Hematopoietic multipotent progenitor cell treated with erythropoietin and hydrocortisone succinate and interleukin-3 and kit ligand, for 8 days (in vitro differentiated cells): ENCODE measurements around the gene SPATA13.

Experiments
- DNase-seq: peaks from one replicate; pipeline ENCODE4 v3.0.0-alpha.2; 2015

The SPATA13 gene

DNA sequence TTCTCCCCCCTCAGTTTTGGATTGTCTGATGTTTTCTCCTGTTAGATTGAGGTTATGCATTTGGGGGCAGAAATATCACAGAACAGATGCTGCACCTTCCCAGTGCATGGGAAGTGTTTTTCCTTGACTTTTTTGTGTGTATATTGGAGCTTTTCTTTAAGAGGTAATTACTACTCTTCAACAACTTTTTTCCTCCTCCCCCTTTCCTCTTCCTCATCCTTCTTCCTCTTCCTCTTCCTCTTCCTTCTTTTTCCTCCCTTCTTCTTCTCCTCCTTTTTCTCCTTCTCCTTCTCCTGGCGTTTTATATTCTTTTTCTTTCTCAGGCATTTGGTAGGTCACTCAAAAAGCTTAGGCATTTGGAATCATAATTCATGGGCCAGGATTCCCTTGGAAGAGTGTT is 18.1 kb upstream of the SPATA13 start:
- DNase-seq = no peak

DNA sequence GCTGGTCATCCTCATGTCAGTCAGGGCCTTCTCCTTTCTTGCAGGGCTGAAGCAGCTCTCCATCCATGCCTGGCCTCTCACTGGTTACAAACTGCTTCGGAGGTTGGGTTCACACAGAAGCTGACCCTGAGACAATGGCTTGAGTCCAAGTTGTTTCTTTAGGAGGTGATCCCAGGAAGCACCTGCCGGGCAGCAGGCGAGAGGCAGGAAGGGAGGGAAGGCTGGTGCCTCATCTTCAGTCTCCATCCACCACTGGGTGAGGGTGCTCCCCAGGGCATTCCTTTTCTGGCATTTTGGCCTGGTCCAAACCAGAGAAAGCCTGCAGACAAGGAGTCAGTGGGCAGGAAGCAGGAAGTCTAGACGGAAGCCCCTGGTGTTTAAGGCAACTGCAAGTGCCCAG is 17.6 kb upstream of the SPATA13 start:
- no peak for DNase-seq

DNA sequence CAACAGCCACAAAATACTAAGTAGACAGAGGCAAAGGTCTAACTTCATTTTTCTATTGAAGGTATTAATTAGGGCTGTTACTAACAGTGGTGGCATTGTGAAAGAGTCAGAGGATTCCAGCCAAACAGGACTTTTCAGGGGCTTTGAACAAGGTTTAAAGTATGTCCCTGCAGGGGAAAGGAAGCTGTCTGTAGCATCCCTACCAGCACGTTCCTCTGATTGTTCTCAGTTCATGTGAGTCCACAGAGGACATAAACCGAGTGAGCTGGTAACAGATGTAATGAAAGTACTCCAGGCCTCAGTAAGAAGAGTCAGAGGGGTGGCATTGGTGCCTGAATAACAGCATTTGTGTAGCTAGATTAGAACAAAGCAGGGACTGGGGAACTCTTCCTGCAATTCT is 15.3 kb upstream of the SPATA13 start:
- DNase-seq = no peak

DNA sequence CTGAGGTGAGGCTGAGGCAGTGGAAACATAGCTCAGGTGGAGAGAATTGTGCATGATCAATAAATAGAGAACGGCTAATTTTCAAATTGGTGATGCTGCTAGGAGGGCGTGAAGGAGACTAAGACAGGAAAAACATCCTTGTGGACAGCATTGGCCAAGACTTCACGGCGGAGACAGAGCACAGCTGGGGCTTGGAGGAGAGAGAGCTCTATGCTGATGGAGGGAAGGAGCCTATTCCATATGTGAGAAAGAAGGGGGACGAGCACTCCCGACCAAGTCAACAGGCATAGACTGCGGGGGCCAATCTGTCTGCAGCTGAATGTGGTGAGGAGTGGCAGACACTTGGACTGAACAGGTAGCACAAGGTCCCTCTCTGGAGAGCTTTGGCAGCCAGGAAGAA is 14.8 kb upstream of the SPATA13 start:
- no peak for DNase-seq

DNA sequence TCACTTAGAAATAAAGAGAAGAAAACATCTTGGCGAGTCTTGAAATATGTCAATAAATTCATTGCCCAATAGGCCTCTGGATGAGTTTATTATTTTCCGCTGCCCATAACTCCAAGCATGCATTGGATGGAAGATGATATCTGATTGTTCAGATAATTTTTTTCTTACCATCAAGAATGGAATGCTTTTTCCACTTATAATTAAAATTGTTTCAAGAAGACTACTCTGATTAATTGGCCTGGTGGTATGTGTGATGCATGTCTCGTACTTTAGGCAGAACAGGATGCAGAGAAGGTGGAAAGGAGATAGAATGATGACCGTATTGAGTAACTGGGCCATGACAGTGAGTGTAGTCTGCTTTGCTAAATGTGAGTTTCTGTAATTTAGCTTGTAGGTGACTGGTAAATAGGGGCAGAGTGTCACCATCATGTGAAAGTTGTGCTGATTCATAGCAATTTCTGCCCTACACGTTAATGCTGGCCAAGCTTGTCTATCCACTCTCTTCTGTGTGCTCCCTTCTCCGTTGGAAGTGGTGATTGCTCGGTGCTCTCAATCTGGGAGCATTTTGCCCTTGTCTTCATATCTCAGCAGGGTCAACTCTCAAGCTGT is 13.5 kb upstream of the SPATA13 start:
- DNase-seq = no peak

DNA sequence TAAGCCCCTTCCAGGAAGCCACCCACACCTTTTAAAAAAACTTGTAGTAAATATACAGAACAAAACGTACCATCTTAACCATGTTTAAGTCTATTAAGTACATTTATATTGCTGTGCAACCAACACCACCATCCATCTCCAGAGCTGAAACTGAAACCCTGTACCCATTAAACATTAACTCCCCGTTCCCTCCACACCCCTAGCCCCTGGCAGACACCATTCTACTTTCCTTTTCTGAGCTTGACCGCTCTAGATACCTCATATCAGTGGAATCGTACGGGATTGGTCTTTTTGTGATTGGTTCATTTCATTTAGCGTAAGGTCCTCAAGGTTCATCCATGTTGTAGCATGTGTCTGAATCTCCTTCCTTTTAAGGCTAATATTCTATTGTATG is 13.0 kb upstream of the SPATA13 start:
- no peak for DNase-seq

DNA sequence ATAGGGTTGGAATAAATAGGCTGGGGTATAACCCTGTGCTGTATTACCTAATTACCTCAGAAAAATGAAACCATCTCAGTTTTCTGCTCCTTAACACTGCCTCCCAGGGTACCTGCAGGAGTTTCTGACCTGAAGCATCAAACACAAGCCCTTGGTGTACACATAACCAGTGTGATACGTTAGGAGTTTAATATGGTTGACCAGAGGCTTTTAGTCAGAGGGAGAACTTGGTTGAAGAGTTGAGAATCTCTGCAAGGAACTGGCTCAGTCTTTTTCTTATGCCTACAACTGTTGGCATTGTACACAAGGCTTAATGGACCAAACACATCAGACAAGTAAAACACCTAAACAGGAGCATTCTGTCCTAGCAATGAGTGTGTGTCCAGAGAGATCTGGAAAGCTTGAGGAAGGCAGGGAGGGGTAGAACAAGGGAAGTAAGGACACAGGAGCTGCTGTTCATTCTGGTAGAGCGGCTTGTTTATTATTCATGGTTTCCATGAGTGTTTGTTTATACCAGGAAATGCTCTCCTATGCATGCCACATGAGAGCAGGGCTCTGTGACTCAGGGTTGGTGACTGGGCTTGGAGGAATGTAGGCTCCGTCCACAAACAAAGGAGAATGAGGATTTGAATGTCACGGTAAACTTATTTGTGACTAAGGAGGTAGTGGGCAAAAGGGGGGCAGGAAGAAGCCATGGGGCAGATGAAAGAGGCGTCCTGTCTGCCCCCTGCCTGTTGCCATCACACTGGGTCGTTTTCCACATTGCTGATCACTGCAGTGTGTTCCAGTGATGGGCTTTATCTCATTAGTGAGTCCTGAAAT is 11.9 kb upstream of the SPATA13 start:
- no peak for DNase-seq

DNA sequence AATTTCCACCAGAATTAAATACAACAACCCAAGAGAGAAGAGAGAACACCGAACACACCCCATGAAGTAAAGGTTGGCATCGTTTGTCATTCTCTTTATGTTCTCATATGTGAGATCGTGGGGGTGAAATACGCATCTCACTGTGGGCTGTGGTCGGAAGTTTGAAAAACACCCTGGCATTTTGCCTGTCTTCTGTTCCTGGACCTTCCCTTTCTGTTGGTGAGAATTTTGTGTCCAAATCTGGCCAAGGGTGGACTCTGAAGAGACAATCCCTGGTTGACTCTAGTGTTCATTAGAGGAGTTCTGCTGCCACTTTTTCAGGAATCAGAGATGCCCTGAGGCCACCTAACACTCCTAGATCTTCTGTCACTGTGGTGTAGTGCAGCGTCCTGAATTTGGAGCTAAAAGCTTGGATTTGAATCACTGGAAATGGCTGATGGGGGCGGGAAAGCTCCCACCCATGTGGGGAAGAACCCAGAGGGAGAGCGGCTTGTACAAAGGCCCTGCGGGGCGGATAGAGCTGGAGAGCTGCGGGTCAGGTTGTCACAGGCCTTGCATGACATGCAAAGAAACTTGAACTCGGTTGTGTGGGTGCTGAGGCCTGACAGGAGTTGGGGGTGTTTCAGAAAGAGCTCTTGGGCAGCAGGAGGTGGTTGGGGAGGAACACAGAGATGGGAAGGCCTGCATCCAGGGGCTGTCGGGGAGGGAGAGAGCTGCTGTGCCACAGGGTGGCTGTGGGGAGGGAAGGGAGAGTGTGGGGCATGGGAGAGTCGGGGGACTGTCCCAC is 11.1 kb upstream of the SPATA13 start:
- no peak for DNase-seq

DNA sequence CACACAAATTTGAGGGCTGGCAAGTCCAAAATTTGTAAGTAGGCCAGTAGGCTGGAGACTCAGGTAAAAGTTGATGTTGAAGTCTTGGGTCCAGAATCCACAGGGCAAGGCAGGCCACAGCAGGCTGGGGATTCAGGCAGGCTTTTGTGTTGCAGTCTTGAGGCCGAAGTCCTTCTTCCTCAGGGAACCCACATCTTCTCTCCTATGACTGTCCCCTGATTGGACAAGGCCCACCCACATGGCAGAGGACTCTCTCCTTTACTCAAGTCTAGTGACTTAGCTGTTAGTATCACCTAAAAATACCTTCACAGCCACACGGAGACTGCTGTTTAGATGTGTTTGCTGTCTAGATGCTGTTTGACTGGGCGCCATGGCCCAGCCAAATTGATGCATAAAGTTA is 9.9 kb upstream of the SPATA13 start:
- no peak for DNase-seq

DNA sequence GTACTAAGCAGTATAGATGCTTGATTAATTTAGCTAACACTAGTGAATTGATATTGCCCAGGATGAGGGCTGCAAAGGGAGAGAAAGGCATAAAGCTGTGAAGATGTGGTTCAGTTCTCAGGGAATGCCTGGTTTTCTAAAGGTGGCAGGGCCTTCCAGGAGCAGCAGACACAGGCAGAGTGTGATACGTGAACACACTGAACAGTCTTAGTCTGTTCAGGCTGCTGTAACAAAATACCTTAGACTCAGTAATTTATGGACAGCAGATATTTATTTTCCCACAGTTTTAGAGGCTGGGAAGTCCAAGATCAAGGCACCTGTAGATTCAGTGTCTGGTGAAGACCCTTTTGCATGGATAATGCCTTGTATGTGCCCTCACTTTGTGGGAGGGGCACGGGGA is 8.7 kb upstream of the SPATA13 start:
- no peak for DNase-seq

DNA sequence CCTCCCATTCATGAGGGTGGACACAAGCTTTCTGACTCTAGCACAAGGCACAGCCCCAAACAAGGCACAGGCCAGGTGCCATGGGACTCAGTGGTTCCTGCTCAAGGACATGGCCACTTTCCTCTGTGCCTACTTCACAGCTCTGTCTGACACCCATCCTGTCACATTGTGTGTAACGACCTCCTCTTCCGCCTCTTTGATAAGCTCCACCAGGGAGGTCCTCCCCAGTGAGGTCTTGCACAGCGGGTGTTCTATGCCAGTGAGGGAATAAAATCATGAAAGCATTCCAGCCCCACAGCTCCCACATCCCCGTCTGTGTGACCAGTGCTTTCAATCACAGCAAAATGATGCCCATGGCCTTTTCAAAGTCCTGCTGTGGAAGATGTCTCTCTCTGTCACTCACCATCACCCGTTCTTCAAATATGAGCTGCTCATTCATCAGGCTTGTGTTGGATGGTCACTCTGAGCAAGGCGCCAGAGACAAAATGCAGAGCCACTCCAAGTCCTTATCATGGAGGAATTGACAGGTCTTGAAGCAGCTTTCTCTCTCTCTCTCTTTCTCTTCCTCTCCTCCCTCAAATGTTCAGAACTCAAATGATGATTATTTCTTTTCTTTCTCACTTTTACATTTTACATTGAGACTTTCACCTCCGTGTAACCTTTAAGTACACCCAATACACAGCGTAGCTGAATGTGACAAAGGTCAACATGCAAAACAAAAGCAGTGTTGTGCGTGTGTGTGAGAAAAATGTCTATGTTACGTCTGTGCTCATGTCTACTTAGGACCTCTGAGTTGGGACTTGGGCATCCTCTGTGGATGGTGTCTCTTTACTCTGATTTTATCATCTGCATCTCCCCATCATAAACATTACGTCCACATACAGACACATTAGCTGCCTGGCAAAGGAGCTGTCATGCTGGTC is 8.0 kb upstream of the SPATA13 start:
- DNase-seq = no peak

DNA sequence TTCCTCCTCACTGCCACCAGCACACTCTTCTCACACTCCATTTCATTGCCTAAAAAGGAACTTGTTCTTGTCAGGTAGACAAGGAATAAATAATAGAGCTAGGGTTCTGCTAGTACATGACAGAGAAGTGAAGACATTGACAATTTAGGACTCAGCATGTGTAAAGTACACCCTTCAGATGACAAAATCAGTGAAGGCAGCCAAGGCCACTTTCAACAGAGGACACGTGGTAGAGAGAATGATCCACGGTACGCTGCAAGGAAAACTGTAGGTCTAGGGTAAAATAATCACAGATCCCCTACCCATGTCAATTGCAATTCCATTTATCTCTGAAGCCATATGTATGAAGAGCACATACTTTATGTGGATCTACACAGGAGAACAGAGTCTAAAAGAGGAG is 7.2 kb upstream of the SPATA13 start:
- no peak for DNase-seq

DNA sequence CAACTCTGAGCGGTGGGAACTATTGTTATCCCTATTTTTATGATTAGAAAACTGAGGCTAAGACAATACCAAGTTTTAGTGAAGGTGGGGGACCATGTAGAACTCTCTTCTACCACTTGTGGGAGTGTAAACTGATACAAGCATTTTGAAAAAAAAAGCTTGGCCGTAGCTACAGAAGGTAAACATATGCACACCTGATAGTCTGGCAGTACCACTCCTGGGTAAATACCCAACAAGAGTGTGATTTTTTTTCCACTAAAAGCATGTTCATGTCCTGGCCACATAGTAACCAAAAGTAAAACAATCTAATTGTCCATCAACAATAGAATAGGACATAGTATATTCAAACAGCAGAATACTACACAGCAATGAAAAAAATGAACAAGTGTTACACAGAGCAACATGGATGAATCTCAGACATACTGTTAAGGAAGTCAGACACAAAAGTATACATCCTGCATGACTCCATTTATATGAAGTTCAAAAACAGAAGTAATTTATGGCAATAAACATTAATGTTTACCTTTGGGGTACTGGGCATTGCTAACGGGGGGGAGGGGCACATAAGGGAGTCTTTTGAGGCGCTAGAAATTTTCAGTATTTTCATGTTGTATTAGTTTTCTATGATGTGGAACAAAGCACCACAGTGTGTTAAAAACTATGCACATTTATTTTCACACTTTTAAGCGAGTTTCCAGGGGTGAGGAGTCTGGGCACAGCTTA is 6.4 kb upstream of the SPATA13 start:
- DNase-seq = no peak

DNA sequence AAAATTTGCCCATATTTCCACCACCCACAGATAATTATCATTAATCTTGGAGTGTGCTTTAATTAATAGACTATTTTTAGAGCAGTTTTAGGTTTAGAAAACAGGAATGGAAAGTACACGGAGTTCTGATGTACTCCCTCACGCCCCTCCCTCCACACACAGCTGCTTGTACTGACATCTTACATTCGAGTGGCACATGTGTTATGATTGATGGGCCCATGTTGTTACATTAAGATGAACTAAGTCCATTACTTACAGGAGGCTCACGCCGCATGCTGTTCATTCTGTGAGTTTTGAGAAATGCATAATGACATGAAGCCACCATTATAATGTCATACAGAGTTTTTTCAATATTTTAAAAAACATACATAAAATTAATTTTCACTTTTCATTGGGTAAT is 1.2 kb upstream of the SPATA13 start:
- no peak for DNase-seq

DNA sequence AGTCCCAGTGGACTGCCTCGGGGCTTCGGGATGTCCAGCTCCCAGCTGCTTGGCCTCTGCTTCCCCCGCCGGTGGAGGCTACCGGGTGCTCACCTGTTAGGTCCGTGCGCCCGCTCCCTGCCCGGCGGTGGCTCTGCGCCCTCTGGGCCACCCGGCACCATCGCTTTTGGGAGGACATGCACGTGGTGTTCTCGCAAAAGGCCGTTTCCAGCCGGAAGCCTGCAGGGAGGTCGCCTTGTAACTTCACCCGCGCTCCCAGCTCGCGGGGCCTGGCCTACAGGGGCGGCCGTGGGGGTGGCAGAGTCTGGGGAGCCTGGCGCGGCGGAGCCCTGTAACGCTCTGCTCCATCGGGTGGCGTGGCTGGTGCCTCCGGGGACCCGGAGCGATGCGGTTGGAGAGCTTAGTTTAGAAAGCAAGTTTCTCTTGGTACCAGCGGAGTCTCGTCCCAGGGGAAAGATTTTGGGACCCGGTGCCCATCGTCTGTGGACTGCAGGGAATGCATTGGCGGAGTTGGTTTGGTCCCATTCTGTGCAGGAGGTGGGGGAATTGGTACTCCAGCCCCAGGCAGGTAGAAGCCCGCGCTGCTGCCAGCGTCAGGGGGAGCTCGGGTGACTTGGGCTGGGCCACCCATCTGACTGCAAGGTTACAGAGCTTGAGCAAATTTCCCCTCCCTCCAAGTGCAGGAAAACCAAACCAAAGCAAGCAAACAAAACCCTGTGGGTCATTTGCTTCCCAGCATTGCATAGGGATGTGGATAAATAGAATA is 673 bp downstream of the SPATA13 start:
- DNase-seq = peak; percentile 43

DNA sequence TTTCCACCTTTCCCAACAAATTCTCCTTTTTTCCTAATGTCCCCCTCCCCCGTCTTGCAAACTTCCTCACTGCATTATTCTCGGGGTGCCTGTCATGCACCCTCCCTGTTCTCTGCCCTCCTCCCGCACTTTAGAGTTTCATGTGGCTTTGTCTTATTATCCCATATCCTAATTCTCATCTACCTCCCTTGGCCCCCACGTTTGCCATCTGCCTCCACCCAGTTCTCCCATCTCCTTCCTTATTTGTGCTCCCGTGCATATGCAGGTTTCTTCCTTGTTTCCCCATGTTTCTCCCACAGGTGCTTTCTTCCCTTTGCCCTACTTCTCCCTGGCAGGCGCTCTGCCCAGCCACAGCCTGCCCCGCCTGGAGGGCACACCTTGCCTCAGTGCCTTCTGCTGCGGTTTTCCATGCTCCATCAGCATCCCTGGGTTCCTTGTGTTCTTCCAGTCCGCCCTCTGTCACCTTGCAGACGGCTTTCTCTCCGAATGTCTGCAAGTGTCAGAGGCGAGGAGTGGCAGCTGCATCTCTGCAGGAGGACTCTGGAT is 1.5 kb downstream of the SPATA13 start:
- no peak for DNase-seq

DNA sequence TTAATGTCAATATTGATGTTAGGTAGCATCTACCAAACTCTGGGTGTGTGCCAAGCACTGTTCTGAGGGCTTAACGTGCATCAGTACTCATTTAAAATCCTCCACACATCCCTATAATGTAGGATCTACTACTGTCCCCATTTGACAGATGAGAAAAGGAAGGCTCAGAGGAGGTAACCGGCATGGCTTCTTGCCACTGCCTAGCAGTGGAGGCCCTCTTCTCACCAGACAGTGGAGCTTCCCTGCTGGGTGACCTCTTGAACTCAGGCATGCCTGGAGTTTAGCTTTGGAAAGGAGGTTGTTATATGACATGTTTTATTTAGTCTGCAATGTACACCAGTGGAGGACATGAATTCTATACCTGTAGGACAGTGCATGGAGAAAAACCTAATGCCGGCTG is 2.1 kb downstream of the SPATA13 start:
- no peak for DNase-seq

DNA sequence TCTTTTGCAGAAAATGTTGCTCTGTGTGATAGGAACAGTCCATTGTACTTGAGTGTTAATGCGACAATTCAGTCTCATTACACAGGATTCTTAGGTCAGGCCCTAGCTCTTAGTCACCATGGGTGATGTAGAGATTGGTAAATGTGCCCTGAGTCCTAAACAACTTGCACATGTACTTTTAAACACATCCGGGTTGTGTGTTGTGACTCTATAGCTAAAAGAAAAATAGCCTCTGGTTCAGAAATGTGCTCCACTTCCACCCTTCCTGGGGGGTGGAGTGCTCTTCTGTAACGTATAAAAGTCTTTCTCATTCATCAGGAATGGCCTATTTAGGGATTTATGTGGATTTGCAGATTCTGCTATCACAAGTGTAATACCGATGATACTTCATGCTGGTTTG is 5.2 kb downstream of the SPATA13 start:
- no peak for DNase-seq

DNA sequence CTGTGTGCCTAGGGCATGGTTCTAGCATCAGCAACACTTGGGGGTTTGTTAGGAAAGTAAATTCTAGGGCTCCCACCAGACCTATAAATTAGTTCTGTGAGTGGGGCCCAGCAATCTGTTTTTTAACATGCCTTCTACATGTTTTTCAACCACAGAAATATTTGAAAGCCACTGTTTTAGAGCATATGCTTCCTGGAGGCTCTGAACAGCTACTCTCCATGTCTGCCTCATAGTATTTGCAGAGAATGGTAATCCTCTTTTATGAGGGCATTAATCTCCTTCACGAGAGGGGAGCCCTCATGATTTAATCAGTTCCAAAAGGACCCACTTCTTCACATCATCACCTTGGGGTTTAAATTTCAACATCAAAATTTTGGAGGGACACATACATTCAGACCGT is 6.0 kb downstream of the SPATA13 start:
- DNase-seq = no peak

DNA sequence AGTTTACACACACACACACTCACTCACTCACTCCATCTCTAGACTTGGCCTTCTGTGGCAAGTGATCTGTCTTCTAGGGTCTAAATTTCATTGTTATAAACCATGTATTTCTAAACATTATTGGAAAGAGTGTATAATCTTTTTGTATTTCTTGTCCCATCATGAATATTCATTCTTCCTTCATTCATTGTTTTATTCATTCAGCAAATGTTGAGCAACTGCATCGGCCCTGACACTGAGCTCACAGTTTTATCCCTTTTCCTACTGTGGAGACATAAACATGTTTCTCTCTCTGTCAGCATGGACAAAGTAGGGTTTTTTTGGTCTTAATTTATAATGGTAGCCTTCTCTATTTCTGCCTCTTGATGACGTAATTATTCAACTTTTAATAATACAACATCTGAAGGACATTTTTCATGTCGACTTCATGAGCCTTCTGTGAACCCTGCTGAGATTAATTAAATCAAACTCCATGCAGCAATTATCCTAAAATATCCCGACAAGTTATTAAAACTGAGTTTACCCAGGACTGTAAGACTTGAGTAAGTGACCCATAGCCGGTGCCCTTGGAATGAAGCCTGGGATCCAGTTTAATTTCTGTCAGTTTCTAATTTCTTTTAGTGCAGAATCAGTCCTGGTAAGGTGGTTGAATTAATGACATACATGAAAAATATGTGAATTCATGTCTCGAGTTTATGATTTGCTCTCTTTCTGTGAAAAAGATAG is 7.3 kb downstream of the SPATA13 start:
- no peak for DNase-seq

DNA sequence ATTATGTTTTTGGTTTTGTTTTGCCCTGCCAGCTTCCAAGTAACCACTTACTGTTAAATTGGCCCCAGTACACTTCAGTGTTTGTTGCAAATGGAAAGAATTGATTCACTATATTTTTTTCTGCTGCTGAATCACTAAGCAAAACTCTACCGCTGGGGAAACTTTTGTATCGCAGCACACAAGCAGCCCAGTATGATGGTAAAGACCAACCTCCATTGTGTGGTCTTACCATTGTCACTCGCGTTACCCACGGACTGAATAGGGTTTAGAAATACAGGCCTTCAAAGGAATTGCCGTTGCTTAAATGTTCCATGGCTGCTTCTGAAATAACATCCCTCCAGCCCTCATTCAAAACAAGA is 7.9 kb downstream of the SPATA13 start:
- no peak for DNase-seq
